HepG2 (cell line): ENCODE data around the gene C3orf22. TPM values are rescaled to one million over a fixed set of nuclear protein-coding genes. Genes with fewer than 3 reads are reported as not detected.
A peak's percentile ranks its signal among the peaks of the same experiment; 100 is the strongest.

Experiments used
- ATAC-seq: fragments of 200-7000 bp; cut with Tn5 transposase; 3 replicates; pipeline ENCODE4 v1.9.1; 2020; ENCODE audit warnings: mild to moderate bottlenecking, moderate library complexity
- BruUV-seq: library from RNA; stranded (reverse); fragments of 400-500 nt; replicated peaks from 2 replicates; lab custom pipeline; 2021; lab: Mats Ljungman, UMichigan
- CTCF ChIA-PET: fragments of 300-600 bp; formaldehyde crosslinking; extraction: SDS; loops from one replicate; lab custom pipeline; 2021; ENCODE audit warnings: low total read pairs, inconsistent platforms, low intra/inter-chr PET ratio; lab: Yijun Ruan, JAX
- POLR2A ChIA-PET: fragments of 350-600 bp; sonication (Branson Sonifier 250); formaldehyde crosslinking; loops from one replicate; lab custom pipeline; 2020; ENCODE audit warnings: antibody characterized with exemption, inconsistent platforms; lab: Yijun Ruan, JAX
- DNase-seq: peaks from one replicate; pipeline ENCODE4 v3.0.0-alpha.2; 2015; ENCODE audit warnings: low spot score
- FAIRE-seq: peaks from 3 replicates; lab custom pipeline; 2011; peaks lifted over from hg19 to GRCh38; lab: Jason Lieb, UNC
- H2AFZ ChIP-seq: one replicate; pipeline ENCODE4 v1.6.1; 2011; ENCODE audit warnings: low read length, inconsistent platforms
- H3K27ac ChIP-seq: fragments of 300-600 bp; 3 replicates; pipeline ENCODE4 v1.8.0; 2011; ENCODE audit warnings: mixed run types, mild to moderate bottlenecking, mixed read lengths, low read length, inconsistent platforms; ENCODE audit not compliant: insufficient read depth; ENCODE audit errors: extremely low read length
- H3K27me3 ChIP-seq, 2 experiments: fragments of 200-600 bp in 1 of 2; 2 replicates in 1 of 2; 3 replicates in 1 of 2; pipeline versions ENCODE4 v1.6.0 to v1.8.0; 2011; ENCODE audit warnings: low read length in 2 of 2, mild to moderate bottlenecking in 2 of 2, moderate library complexity in 2 of 2, inconsistent platforms in 1 of 2; ENCODE audit not compliant: insufficient read depth in 2 of 2, control insufficient read depth in 1 of 2
- H3K36me3 ChIP-seq, 2 experiments: fragments of 200-600 bp in 1 of 2; replicated peaks in 1 of 2; 2 replicates in 1 of 2; 3 replicates in 1 of 2; pipeline versions ENCODE4 v1.5.1 to v1.8.0; 2011; ENCODE audit warnings: low read length in 2 of 2, inconsistent platforms in 1 of 2; ENCODE audit not compliant: insufficient read depth in 2 of 2, control insufficient read depth in 1 of 2
- H3K4me1 ChIP-seq: 2 replicates; pipeline ENCODE4 v1.5.1; 2012; ENCODE audit warnings: low read length, inconsistent platforms; ENCODE audit not compliant: insufficient read depth
- H3K4me2 ChIP-seq: 2 replicates; pipeline ENCODE4 v1.6.0; 2011; ENCODE audit warnings: low read depth, low read length, inconsistent platforms
- H3K4me3 ChIP-seq, 3 experiments: fragments of 200-600 bp in 1 of 3; sonication (generic), shearing (Covaris generic) in 1 of 3; replicated peaks in 1 of 3; 2 replicates each; pipeline ENCODE4 v1.5.1; 2011 to 2016; ENCODE audit warnings: low read length in 3 of 3, inconsistent platforms in 2 of 3, low read depth in 2 of 3, mild to moderate bottlenecking in 2 of 3, control low read depth in 1 of 3, mixed read lengths in 1 of 3; ENCODE audit not compliant: insufficient read depth in 1 of 3
- H3K79me2 ChIP-seq: one replicate; pipeline ENCODE4 v1.6.1; 2011; ENCODE audit warnings: low read length, inconsistent platforms; ENCODE audit not compliant: insufficient read depth
- H3K9ac ChIP-seq: 2 replicates; pipeline ENCODE4 v1.6.0; 2011; ENCODE audit warnings: mild to moderate bottlenecking, low read depth, low read length, inconsistent platforms; ENCODE audit not compliant: insufficient read depth
- H3K9me3 ChIP-seq: 2 replicates; pipeline ENCODE4 v1.5.1; 2012; ENCODE audit warnings: mild to moderate bottlenecking, low read length
- H4K20me1 ChIP-seq: 2 replicates; pipeline ENCODE4 v1.6.0; 2011; ENCODE audit warnings: inconsistent platforms, mild to moderate bottlenecking, low read length, moderate library complexity; ENCODE audit not compliant: insufficient read depth
- CTCF ChIP-seq: sonication (generic); formaldehyde crosslinking; IDR thresholded peaks from 2 replicates; pipeline ENCODE4 v1.5.0; 2020; ENCODE audit warnings: mild to moderate bottlenecking, missing genetic modification reagents, moderate library complexity
- ZNF230 ChIP-seq: sonication (generic); formaldehyde crosslinking; IDR thresholded peaks from 2 replicates; pipeline ENCODE4 v1.4.0; 2020; ENCODE audit warnings: mild to moderate bottlenecking, missing genetic modification reagents
- ZNF563 ChIP-seq: sonication (generic); formaldehyde crosslinking; IDR thresholded peaks from 2 replicates; pipeline ENCODE4 v1.8.0; 2022; ENCODE audit warnings: mild to moderate bottlenecking, moderate library complexity, missing genetic modification reagents
- WGBS: methylation state at CpG from one replicate; pipeline ENCODE4 v1.1.6; 2017; ENCODE audit warnings: low lambda C conversion rate; 5-methylcytosine and 5-hydroxymethylcytosine counted together
- in situ Hi-C: cut with HindIII; loops from 2 replicates; pipeline ENCODE4 v1.10.0; 2017; ENCODE audit warnings: low pct_unique_long_range_greater_than_20kb; ENCODE audit not compliant: extremely low pct_ligation_motif_present
- intact Hi-C: fragments of 100-400 bp; cut with micrococcal nuclease; formaldehyde crosslinking; loops from one replicate; pipeline ENCODE4 v1.10.0; 2022; ENCODE audit not compliant: unreplicated experiment
- polyA plus RNA-seq, 8 experiments: library from polyadenylated mRNA; depleted of rRNA in 3 of 8; stranded (reverse) in 7 of 8; unstranded in 1 of 8; fragments of >200 nt; fragmentation: Illumina TruSeq in 4 of 8; extraction: Trizol in 4 of 8; gene quantifications; 2 replicates each; pipeline versions ENCODE4 v1.2.1 to v1.2.3, GENCODE V29; 2011 to 2016; ENCODE audit warnings: low read depth in 4 of 8, missing spikeins in 1 of 8, mixed read lengths in 1 of 8; ENCODE audit not compliant: insufficient read depth in 1 of 8
- total RNA-seq, 5 experiments: library from RNA; depleted of rRNA; stranded (reverse); fragments of >200 nt; fragmentation: Illumina TruSeq; extraction: Trizol; gene quantifications; 2 replicates each; pipeline ENCODE4 v1.2.3, GENCODE V29; 2016; ENCODE audit warnings: low read depth in 1 of 5
- TF ChIP-seq, protein P1 (sequence below), 2 experiments: sonication (generic) in 1 of 2; formaldehyde crosslinking in 1 of 2; IDR thresholded peaks; 2 replicates each; pipeline versions ENCODE4 v1.4.0 to v1.6.1; 2016 to 2020; ENCODE audit warnings: borderline replicate concordance in 1 of 2, low read depth in 1 of 2, mild to moderate bottlenecking in 1 of 2, missing genetic modification reagents in 1 of 2

C3orf22 gene
- total and polyA plus RNA-seq, 2 of the 13 experiments (the other 11 are each of a cell fraction or from before 2014, with no cell fraction given) = not detected

GRCh38 chr3:126556637-126557414, 1.9 kb downstream of the C3orf22 start:
- H2AFZ ChIP-seq = no peak overlapping the region
- in situ Hi-C loops (no loop called here), intact Hi-C loops (loop anchor here (10.0 kb wide), 2 partner anchors 62 to 918 kb away; no protein-coding TSS in a partner anchor)
- no peaks in the 10 kb centered on the region; the same call in 1 of the 2 replicates for H3K4me1 ChIP-seq
- ChIA-PET POLR2A (no interaction called here), CTCF (no interaction called here)
- H3K27me3 ChIP-seq = peaks cover 9 to 38% of the 10 kb centered on the region in 2 experiments; a peak in 4 of 5 replicates
- H3K27ac ChIP-seq = no peak overlapping the region
- no peak overlapping the region for H3K4me2 ChIP-seq
- WGBS = 41% methylated on average over 5 of the region's 8 CpGs
- H3K79me2 ChIP-seq = no peaks in the 10 kb centered on the region
- no peaks in the 10 kb centered on the region for H4K20me1 ChIP-seq
- no peak for ATAC-seq
- H3K4me3 ChIP-seq = no peak overlapping the region
- BruUV-seq = no TSS peak
- no peak overlapping the region for H3K9ac ChIP-seq
- DNase-seq = no peak
- no peaks in the 10 kb centered on the region for H3K9me3 ChIP-seq
- TF ChIP-seq ZNF563 (CRISPR knock-in tag) (no peak), CTCF (CRISPR knock-in tag) (0 out of 2 replicates have a peak, but pooled peaks have one; percentile 11)
- FAIRE-seq = peak; percentile 39
- H3K36me3 ChIP-seq = no peaks in the 10 kb centered on the region

DNA sequence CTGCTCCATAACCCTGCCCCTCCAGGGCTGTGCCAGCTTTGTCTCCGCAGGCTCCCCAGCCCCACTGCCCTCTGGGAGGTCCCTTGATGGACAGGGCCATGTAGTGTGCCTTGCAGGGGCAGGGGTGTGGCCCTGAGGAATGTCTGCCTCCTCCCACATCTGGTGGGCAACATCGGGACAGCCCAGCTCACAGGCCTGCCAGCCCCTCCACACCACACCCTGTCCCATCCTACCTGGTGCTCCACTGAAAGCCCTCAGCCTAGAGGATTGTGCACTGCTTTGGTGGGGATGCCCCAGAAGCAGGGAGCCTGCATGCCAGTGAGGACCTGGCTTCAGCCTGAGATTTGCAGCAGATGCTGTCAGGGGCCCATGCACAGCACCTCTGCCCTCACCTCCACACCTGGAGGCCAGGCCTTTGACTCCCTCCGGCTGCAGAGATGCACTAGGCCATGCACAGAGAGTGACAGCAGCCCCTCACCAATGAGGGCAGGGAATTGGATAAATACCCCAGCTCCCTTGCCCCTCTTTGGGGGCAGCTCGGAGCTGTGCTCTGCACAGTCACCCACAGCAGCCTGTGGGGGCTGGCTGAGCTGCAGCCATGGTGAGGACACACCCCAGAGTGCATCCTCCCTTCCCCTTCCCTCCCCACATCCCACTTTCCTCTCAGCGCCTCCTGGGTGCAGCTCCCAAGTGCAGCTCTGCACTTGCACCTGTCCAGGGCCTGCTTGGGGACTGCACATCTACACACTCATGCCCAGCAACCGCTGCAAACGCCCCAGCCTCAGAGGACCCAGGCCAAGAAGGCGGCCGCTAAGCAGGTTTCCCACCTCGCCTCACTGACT, 2.7 kb downstream of the C3orf22 start:
- no peak overlapping the region for H2AFZ ChIP-seq
- H3K27me3 ChIP-seq = peaks cover 9 to 43% of the 10 kb centered on the region in 2 experiments; a peak in 4 of 5 replicates
- H4K20me1 ChIP-seq = no peaks in the 10 kb centered on the region
- no peak overlapping the region for H3K9ac ChIP-seq
- H3K79me2 ChIP-seq = no peaks in the 10 kb centered on the region
- no peaks in the 10 kb centered on the region for H3K9me3 ChIP-seq
- POLR2A ChIA-PET = no interaction called here
- no peak for FAIRE-seq
- no peak for DNase-seq
- no peaks in the 10 kb centered on the region for H3K36me3 ChIP-seq
- H3K4me2 ChIP-seq = no peak overlapping the region
- no peak for ATAC-seq
- intact Hi-C loops (loop anchor here (10.0 kb wide), 2 partner anchors 61 to 919 kb away; no protein-coding TSS in a partner anchor), in situ Hi-C loops (no loop called here)
- H3K4me1 ChIP-seq = no peaks in the 10 kb centered on the region; the same call in 1 of the 2 replicates
- WGBS = 20% methylated on average over 3 of the region's 10 CpGs
- no peak overlapping the region for H3K4me3 ChIP-seq
- no TSS peak for BruUV-seq
- H3K27ac ChIP-seq = no peak overlapping the region
- CTCF ChIA-PET = no interaction called here
- TF ChIP-seq ZNF230 (CRISPR knock-in tag) = no peak
- TF ChIP-seq, protein P1, sequence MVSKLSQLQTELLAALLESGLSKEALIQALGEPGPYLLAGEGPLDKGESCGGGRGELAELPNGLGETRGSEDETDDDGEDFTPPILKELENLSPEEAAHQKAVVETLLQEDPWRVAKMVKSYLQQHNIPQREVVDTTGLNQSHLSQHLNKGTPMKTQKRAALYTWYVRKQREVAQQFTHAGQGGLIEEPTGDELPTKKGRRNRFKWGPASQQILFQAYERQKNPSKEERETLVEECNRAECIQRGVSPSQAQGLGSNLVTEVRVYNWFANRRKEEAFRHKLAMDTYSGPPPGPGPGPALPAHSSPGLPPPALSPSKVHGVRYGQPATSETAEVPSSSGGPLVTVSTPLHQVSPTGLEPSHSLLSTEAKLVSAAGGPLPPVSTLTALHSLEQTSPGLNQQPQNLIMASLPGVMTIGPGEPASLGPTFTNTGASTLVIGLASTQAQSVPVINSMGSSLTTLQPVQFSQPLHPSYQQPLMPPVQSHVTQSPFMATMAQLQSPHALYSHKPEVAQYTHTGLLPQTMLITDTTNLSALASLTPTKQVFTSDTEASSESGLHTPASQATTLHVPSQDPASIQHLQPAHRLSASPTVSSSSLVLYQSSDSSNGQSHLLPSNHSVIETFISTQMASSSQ (IDR thresholded peaks at IDR 0.05; ENCODE audit: low read depth) = no peak
- TF ChIP-seq, protein P1 (CRISPR knock-in tag; IDR thresholded peaks at IDR 0.05; ENCODE audit: borderline replicate concordance) = no peak
